Subcutaneous adipose tissue (tissue), 4 donors: ENCODE data around the gene LAT. TPM values are rescaled to one million over a fixed set of nuclear protein-coding genes. Genes with fewer than 3 reads are reported as not detected.

Experiments used
- CTCF ChIP-seq: fragments of 450-650 bp; IDR thresholded peaks from one replicate; pipeline ENCODE4 v1.5.1; 2016; ENCODE audit warnings: low read depth, mild to moderate bottlenecking, control low read depth, antibody characterized with exemption, moderate library complexity
- total RNA-seq, 4 donors: library from RNA; depleted of rRNA; stranded (reverse); fragments of >200 nt; gene quantifications; one replicate each; pipeline ENCODE4 v1.1.0, GENCODE V29; 2016

Gene LAT
- total RNA-seq, 4 donors from 2014 or later: 3.6 to 10.0 (median 5.3) TPM

GRCh38 chr16:28946681-28947080, 38.2 kb upstream of the LAT start:
- TF ChIP-seq CTCF: no peak

GRCh38 chr16:28950648-28951409, 34.0 kb upstream of the LAT start, which contains the start of gene NFATC2IP:
TSS of gene NFATC2IP (plus strand) at chr16:28950937. CDS start at chr16:28951012, 75 bp downstream.
- TF ChIP-seq CTCF: no peak

GRCh38 chr16:28951410-28951943, 33.4 kb upstream of the LAT start:
- TF ChIP-seq CTCF: no peak

GRCh38 chr16:28958216-28958615, 26.6 kb upstream of the LAT start:
- no peak for TF ChIP-seq CTCF

- TF ChIP-seq CTCF: no peak
These were observed 26.0 kb upstream of the LAT start for GRCh38 chr16:28958836-28959235.

- no peak for TF ChIP-seq CTCF
These were observed 20.8 kb upstream of the LAT start for GRCh38 chr16:28964072-28964471.

- no peak for TF ChIP-seq CTCF
These were observed 20.4 kb upstream of the LAT start for GRCh38 chr16:28964496-28964895.
